Activated CD4-positive, alpha-beta T cell treated with anti-CD3 and anti-CD28 coated beads, Interleukin-2, amount 50 U/mL, for 4 hours (primary cell): ENCODE measurements around the gene EPHB4.

Experiments used
- DNase-seq, 2 experiments: peaks; one replicate each; pipeline ENCODE4 v3.0.0-alpha.2; 2020

Gene EPHB4

DNA sequence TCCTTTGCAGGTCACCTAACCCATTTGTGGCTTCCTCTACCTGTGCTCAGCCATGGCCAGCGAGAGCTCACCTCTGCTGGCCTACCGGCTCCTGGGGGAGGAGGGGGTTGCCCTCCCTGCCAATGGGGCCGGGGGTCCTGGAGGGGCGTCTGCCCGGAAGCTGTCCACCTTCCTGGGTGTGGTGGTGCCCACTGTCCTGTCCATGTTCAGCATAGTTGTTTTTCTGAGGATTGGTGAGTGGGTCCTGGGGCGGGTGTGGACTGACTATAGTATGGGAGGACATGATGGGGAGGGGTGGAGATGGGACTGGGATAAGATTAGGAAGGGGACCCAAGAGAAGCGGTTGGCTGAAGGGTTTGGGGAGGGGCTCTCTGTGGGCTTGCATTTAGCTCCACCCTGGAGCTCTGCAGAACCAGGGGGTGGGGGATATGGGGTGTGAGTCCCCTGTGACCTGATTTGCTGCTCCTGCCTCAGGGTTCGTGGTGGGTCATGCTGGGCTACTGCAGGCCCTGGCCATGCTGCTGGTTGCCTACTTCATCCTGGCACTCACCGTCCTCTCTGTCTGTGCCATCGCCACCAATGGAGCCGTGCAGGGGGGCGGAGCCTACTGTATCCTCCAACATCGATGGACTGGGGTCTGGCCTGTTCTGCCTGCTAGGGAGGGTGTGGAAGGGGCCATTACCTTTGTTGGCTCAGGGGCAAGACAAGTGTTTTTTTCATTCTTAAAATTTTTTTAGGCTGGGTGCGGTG, 27.0 kb upstream of the EPHB4 start:
- no peak for DNase-seq

DNA sequence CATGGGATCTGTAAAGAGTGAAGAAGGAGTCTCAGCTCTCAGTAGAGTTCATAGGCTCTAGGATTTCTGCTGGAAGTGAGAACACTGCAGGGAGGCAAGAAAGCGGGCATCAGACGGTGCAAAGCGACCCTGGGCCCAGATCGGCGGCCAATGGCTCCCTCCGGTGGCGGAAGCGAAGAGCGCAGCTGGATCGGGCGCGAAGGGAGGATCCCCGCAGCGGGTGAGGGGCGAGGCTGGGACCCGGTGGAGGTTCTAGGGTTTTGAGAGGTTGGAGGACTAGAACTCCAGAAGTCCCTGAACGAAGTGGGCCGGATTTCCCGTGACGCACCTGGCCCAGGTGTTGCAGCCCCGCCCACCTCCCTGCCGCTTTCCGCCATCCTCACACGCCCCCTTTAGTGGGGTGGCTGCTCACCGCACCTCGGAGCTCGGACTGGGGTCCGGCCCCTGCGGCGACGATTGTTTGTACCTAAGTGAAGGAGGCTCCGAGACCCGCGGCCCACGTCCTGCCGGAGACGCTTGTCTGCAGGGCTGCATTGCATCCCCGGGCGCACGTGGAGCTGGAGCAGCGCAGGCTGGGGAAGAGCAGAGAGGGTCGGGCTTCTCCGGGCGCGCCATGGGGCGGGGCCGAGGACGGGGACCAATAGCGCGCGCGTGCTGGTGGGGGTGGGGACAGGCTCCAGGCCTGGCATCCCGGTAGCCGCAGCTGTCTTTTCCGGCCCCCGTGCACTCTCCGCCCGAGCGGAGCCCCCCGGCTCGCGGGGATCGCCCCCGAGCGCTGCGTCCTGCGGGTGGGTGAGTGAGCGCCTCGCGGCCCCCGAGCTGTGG, 24.9 kb upstream of the EPHB4 start, which contains the start of gene SLC12A9:
TSS of gene SLC12A9 (plus strand) at position 666 of the 825 bp plus-strand sequence. CDS start 1,485 bp downstream, outside the sequence.
- peak; percentile 80 to 82 for DNase-seq

DNA sequence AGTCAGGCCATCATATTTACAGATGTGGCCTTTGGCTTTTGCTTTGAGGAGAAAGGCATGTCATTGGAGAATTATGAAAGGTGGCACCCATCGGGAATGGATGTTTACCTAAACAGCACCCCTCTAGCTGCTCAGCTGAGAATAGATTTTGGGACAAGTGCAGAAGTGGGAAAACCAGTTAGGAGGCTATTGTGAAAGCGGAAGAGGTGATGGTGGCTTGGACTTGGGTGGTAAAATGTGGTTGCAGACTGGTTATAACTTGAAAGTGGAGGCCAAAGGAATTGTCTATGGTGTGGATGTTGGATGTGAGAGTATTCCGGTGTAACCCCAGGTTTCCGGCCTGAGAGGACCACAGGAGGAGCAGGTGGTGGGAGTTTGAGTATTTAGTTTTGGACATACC, 20.0 kb upstream of the EPHB4 start:
- no peak for DNase-seq

DNA sequence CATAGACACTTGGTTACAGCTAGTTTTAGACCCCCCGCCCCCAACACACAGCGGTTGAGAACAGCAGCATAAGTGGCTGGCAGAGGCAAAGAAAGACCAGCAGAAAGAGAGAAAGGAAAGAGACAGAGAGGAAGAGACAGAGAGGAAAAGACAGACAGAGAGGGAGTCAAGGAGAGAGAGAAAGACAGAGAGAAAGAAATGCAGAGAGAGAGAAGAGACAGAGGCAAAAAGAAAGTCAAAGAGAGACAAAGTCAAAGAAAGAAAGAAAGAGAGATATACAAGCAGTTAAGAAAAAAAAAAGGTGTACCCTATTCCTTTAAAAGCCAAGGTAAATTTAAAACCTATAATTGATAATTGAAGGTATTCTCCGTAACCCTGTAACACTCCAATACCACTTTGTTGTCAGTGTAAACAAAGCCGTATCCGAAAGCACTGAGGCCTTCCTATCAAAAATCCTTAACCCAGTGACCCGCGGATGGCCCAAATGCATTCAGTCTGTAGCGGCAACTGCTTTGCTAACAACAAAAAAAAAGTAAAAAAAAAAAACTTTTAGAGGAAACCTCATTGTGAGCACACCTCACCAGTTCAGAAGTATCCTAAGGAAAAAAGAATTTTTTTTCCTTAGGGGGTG, 13.3 kb upstream of the EPHB4 start:
- DNase-seq, result no peak

DNA sequence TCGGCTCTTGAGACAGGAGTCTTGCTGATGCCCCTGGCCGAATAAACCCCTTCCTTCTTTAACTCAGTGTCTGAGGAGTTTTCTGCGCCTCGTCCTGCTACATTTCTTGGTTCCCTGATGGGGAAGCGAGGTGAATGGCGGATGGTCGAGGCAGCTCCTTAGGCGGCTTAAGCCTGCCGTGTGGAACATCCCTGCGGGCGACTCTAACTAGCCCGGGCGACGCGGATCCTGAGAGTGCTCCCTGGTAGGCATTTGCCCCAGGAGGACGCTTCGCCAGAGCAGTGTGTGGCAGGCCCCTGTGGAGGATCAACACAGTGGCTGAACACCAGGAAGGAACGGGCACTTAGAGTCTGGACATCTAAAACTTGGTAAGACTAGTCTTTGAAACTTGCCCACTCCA, 12.0 kb upstream of the EPHB4 start:
- no peak for DNase-seq

DNA sequence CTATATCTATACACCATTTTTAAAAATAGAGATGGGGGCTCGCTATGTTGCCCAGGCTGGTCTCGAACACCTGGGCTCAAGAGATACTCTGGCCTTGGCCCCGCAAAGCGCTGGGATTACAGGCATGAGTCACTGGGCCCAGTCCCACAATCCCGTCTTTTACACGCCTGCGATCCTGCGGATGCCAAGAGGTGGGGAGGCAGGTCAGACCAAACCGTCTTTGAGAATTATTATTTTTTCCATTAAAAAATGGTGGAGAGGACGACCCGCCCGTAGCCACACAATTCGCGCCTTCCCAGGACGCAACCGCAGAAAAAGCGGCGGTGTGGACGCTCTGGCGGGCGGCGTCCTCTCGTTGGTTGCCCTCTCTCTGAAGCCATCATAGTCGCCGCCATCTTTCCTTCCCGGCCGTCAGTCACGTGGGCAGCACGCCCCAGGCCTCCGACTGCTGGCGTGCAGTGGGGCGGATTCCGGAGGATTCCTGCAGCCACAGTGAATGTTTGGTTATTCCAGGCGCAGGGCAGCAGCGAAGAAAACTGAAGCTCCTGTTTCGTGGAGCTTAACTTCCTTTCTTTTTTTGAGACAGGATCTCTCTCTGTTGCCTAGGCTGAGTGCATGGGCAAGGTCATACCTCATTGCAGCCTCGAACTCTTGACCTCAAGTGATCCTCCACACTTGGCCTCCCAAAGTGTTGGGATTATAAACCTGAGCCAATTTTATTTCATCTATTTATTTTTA, 9.9 kb upstream of the EPHB4 start:
- DNase-seq, result peak; percentile 75

DNA sequence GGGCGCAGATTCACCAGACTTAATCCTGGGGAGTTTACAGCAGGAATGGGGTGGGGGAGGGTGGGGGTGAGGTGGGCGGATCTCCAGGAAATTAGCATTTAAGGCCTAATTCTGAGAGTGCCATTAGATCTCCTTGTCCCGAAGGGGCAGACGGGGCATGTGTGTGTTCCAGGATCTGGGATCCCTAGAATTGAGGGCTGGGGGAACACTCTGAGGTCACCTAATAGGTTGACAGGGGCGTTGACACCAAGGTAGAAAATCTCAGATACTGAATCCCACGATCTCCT, 9.4 kb upstream of the EPHB4 start:
- no peak for DNase-seq

DNA sequence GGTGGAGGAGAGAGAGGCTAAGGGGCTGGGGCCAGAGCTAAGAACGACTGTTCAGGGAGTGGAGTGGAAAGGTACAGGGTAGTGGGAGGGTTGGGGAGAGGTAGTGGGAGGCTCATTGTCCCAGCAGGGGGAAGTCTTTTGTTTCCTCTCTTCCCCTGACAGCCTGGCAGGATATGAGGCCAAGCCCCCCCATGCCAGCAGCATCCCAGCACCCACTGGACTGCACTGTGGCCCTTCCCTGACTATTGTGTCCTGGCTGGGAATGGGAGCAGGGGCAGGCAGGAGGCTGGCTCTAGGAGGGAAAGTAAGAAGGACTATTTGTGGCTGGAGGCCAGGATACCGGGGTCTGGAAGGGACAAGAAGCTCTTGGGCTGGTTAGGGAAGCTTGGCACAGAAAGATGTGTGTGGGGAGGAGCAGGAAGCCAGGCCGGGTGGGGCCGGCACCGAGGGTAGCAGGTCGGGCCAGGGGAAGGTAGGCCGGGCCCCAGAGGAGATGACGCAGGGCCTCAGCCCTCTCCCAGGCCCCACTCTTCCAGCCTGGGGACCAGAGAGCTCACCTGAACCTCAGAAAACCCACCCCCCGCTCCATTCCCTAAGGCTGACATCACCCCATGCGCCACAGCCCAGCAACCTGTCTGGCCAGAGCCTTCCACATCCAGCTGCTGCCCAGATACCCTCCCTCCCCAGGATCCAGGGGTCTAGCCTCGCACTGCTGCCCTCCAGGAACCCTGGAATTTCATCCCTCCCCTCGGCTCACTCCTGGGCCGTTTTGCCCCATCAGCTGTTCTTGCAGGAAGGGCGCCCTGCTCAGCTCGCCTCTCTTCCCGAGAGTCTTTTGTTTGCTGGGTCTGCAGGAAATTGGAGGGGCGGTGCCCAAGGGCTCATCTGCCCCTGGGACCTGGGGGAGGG, 8.8 kb upstream of the EPHB4 start:
- DNase-seq, result no peak

DNA sequence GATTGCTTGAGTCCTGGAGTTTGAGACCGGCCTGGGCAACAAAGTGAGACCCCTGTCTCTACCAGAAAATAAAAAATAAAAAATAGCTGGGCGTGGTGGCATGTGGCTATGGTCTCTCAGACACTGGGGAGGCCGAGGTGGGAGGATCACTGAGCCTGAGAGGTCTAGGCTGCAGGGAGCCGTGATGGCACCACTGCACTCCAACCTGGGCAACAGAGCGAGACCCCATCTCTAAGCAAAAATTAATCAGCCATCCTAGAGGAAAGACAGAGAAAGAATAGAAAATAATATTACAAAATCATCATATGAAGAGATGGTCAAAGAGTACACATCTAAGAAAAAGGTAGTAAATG, 4.9 kb upstream of the EPHB4 start:
- no peak for DNase-seq

DNA sequence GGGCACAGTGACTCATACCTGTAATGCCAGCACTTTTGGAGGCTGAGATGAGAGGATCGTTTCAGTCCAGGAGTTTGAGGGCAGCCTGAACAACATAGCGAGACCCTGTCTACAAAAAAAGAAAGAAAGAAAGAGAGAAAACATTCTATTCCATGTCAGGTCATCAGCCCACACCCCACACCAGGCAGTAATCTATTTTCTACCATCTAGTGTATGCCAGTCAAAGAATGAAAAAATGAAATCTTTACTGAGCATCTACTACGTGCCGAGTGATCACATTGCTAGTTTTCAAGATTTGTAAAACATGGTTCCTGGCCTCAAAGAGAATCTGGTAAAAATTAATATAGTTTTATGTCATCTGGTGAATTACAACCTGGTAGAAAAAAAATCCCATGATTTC, 3.1 kb upstream of the EPHB4 start:
- no peak for DNase-seq

DNA sequence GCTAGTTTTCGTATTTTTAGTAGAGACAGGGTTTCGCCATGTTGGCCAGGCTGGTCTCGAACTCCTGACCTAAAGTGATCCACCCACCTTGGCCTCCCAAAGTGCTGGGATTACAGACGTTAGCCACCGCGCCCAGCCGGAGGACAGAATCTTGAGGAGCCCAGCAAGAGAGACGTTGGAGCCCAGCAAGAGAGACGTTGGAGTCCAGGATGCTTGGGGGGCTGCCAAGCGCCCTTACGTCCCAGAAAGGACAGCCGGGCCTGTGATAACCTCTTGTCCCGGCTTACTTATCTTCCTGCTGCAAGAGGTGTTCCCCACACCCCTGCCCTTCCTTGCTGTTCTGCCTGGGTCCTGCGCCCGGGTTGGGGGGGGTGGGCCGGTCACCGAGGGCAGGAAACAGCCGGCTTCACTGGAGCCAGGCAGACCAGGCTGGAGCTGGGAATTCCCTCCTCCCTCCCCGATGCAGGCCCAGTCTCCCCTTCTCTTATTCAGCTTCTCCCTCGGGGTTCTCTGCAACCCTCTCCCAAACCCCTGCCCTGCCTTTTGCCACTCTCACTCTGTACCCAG, 1.9 kb upstream of the EPHB4 start:
- no peak for DNase-seq

DNA sequence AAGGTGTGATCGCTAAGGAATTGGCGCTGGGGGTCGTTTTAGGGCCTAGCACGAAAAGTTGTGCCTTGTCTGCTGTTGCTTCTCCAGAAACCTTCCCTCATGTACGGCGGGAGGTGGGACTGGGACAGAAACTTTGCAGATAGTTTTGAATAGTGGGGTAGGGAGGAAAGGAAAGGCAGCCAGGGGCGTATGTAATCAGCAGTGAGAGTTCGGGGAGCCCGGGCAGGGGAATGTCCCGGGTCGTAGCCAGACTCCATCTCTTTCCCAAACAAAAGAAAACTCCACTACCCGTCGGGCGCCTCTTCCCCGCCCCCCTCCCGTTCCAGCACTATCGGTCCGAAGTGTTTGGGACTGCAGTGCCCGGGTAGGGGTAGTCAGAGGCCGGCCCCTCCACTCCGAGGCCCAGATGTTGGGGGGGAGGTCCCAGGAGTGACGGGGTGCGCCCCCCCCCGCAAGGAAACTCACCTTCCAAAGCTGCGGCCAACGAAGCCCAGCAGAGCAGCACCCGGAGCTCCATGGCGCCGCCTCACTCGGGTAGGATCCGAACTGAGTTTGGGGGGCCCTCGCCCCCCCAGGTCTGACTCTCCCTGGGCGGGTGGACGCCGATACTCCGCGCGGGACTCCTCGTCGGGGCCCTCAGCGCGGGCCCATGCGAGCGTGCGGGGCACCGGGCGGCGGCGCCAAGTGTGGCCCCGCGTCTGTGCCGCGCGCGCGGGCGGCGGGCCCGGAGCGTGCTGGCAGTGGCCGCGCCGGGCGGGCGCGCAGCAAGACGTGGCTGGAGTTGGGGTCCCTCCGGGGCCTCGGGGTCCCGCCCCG, 601 bp downstream of the EPHB4 start:
- no peak for DNase-seq

DNA sequence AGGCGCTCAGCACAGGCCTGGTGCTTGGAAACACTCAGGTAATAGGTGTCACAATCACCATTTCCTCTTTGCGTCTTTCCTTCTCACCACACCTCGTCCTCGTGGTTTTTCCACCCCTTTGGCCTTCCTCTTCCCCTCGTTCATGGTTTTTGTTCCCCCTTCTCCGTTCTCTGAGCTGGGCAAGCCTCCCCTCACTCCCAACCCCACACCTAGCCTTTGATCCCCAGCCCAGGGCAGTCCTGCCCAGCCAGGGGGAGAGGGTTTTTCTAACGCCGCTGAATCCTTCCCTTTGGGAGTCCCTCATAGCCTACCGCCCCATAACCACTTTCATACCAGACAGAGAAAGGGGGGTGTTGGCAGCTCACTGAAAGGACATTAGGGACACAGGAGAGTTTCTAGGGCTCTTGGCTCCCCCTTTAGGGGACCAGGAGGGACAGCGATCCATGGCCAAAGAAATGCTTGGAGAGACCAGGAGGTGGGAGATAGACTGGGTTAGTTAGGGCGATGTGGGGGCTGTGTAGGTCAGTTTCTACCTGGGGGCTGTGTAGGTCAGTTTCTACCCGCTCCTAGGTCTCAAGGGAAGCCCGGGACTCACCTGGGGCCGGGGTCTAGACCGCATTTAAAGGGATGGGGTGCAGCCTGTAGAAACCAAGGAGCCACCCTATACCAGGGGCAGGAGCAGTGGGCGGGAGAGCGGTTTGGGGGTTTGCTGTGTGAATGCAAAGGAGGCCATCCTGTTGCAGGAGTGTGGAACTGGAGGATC, 1.4 kb downstream of the EPHB4 start:
- DNase-seq, result no peak

DNA sequence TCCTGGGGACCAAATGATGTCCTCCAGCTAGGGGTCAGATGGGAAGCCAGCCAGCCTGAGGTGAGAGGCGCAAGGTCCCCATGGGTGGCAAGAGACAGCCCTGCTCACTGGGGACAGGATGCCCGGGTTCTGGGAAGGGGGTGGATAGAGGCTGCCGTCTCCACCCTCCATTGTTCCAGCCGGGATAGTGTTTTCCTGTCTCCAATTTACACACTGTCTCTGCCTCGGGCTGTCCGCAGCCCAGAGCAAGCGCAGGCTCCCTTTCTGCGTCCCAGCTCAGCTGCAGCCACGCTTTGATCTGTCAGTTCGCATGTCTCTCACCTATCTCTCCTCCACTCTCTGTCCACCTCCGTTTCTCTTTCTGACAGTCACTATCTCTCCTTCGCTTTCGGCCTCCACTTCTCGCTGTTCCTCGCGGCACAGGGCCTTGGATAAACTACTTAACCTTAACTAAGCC, 2.1 kb downstream of the EPHB4 start:
- no peak for DNase-seq

DNA sequence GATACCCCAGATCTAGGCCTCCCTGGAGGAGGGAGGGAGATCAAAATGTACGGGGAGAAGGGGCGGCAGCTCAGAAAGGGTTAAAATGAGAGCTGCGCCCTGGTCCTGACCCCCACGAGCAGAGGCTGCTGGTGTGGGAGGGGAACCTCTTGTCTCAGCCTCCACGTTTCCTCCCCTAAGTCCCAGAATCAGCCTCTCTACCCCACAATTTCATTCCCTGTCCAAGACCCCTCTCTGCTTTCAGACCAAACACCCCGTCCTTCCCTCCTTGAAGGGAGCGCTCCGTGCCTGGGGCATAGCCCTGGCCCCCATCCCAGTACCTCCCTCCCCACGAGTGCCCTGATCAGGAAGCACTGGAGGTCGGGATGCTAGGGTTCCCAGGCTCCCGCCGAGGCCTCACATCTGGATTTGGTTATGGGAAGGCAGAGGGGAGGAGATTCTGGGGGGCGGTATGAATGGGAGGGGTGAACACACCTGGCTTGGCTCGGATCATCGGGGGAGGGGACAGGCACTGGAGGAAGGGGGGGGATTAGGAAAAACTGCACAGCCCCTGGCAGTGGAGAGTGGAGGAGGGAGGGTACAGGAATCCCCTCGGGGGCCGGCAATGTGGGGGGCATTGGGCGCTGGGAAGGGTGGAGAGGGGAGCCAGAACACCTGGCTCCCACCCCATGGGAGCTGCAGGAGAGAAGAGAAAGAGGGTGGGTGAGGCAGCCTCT, 2.7 kb downstream of the EPHB4 start:
- DNase-seq, result no peak

DNA sequence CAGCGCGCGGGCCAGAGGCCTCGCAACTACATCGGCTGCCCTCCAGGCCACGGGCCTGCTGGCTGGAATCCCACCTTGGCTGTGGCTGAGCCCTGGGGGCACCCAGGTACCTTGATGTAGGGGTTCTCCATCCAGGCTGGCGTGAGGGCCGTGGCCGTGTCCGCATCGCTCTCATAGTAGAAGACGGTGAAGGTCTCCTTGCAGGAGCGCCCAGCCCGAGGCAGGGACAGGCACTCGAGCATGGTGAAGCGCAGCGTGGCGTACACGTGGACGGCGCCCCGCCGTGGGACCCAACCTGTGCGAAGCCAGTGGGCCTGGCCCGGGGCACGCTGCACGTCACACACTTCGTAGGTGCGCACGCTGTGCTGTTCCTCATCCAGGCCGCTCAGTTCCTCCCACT, 3.8 kb downstream of the EPHB4 start:
- DNase-seq, result no peak

DNA sequence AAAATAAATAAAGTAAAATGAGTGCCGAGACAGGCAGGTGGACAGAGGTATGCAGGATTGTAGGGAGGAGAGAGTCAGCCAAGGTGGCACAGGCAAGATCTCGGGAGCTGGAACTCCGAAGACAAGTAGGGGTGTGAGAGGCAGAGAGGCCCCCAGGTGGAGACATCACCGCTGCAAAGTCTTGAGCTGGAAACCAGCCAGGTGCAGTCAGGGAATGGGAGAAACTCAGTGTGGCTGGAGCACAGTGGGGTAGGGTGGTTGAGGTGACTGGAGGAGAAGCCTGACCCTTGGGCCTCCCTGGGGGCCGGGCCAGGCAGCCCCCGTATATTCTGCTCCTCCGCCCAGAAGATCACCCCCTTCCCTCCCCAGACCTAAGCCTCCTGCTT, 4.2 kb downstream of the EPHB4 start:
- no peak for DNase-seq

DNA sequence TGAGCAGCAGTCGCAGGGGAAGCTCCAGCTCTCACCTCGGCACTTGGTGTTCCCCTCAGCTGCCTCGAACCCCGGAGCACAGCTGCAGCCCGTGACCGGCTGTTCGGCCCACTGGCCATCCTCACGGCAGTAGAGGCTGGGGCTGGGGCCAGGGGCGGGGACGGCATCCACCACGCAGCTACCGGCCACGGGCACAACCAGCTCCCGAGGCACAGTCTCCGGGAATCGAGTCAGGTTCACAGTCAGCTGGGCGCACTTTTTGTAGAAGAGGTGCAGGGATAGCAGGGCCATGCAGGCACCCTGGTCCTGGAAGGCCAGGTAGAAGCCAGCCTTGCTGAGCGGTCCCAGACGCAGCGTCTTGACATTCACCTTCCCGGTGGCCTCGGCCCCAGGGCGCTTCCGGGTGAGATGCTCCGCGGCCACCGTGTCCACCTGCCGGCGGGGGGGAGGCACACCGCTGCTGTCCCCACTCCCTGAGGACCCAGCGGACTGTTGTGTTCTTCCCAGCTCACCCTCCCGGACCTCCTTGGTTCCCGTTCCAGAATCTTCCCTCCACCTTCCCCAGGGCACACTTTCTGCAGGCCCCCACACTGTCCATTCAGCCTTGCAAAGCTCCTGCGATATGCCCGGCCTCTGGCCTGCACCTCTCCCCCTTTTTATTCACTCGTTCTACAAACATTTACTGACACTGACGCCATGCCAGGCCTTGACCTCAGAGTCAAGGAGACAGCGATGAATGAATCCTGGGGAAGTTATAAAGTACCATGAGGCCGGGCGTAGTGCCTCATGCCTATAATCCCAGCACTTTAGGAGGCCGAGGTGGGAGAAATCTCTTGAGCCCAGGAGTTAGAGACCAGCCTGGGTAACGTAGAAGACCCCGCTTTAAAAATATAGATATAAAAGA, 4.8 kb downstream of the EPHB4 start:
- no peak for DNase-seq
